GM21717 (cell line): Measurements from ENCODE around the gene DPP8.
"Not testable (repeated sequence)": the region's sequence is repeated elsewhere in the genome, so short reads cannot be mapped to it uniquely, and the experiment has no call there.

Experiments used
- ATAC-seq: cut with Tn5 transposase; IDR thresholded peaks from one replicate; pipeline ENCODE4 v1.9.1; 2021; ENCODE audit warnings: mild to moderate bottlenecking, moderate library complexity; ENCODE audit not compliant: unreplicated experiment

DPP8 gene

DNA sequence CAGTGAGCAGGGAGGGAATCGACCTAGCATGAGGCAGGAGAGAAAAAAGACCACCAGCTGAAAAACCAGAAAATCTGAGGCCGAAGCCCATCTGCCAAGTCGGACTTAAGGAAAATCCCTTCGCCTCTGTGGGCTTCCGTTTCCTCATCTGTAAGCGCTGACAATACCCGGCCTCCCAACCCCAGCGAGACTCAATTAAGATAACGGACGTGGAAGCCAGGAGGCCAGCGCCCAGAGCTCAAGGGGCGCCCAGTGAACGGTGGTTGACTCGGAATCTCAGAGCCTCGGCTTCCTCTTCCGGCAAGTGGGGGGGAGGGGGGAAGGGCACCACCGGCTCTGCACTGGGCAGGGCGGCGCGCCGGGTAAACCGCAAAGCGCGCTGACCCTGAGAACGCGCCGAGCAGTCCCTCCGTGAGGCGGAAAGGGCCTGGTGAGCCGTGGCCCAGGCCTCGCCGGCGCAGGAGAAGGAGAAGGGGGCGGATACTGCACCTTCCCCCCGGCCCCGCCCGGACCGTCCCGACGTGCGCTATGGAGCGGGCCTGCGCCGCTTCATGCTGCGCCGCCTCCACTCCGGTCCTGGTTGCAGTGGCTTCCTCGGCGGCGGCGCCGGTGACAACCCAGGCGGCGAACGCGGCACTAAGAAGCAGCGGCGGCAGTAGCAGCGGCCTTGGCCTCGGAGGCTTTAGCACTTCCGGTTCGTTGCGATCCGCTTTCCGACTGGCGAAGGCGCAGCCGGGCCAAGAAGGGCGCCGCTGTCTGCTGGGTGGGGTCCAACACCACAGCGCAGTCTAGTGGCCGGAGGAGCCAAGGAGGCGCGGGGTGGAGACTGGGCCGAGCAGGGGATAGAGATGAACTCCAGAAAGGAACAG lies at the start of gene DPP8:
Gene DPP8, minus strand, starts transcription at position 693 of the 869 bp plus-strand sequence. CDS start 5,136 bp downstream, outside the sequence.
- ATAC-seq: peak; percentile 90

GRCh38 chr15:65561934-65562333 lies 44.4 kb upstream of the DPP8 start:
- no peak for ATAC-seq

DNA sequence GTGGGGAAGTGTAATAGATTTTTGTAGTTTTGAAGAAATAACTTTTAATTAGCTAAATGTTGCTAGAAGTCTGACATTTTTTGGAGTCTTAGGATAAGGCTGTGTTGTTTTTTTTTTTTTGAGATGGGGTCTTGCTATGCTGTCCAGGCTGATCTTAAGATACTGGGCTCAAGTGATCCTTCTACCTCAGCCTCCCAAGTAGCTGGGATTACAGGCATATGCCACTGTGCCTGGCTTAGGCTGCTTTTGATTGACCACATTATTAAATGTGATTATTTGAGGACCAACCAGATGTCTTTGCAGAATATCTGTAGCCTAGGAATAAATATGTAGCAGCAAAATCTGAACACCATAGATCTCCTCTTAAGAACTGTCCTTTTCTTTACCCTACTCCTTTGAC lies 42.5 kb upstream of the DPP8 start:
- ATAC-seq: no peak

DNA sequence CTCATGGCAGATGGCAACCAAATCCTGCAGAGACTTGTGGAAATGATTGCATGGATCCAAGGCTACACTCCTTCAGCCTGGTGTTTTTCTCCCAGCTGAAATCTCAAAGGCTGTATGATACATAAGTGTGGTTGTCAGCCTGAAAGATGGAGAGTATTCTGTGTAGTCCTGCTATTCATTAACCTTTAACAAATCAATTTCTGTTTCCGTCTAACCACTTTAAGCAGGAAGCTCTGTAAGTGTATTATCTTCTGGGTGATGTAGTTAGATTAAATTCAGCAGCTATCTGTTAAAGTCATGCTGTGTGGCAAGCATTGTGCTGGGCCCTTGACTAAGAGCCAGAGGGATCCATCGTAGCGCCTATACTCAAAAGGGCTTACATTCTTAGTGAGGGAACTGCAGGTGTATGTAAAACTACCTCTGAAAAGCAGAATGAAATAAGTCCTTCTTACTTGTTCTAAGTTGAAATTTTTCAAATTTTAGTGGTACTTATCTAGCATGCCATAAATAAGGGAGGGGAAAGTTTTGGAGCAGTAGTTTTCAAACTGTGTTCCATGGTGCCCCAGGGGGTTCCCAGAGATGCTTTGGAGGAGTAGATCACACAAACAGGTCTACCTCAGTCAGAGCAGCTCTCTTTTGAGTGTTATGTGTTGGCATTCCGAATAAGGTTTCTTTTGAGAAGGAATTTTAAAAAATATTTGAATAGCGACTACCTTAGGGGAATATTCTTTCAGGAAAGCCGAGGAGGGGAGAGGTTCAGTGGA lies 41.7 kb upstream of the DPP8 start:
- ATAC-seq: no peak

- no peak for ATAC-seq
Observed at GRCh38 chr15:65558336-65558735, 40.8 kb upstream of the DPP8 start.

DNA sequence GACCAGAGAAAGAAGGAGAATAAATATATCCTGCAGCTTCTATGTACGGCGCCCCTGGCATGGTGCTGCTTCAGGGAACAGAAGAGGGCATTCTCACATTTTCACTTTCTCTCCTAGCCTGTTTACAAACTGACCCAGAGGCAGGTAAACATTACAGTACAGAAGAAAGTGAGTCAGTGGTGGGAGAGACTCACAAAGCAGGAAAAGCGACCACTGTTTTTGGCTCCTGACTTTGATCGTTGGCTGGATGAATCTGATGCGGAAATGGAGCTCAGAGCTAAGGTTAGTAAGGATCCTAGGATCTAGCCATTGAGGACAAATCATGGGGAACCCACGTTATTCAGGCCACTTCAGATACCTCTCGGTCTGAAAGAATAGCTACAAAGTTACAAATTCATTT lies 39.1 kb upstream of the DPP8 start:
- ATAC-seq: no peak

GRCh38 chr15:65553691-65554090 lies 36.2 kb upstream of the DPP8 start:
- ATAC-seq: no peak

DNA sequence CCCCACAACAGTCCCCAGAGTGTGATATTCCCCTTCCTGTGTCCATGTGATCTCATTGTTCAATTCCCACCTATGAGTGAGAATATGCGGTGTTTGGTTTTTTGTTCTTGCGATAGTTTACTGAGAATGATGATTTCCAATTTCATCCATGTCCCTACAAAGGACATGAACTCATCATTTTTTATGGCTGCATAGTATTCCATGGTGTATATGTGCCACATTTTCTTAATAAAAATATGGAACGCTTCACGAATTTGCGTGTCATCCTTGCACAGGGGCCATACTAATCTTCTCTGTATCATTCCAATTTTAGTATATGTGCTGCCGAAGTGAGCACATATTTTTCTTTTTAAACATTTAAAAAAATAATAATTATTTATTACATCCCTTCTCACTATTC lies 35.4 kb upstream of the DPP8 start:
- ATAC-seq: not testable (repeated sequence)

DNA sequence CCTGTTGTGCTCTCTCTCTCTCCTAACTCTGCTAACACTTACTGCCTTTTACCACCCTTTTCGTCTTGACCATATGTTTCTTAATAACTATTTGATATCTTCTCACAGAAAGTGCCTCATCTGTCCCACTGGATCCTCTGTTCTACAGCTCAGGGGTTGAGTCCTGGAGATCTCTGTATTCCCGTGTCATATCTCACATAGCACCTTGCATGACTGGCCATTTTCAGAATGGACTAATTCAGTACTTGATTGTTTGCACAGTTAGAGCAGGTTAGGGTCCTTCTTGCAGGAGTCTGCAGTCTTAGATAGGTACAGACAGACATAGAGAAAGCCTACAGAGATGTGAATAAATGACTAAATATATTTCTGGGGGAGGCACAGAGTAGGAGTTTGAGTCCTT lies 33.7 kb upstream of the DPP8 start:
- no peak for ATAC-seq

GRCh38 chr15:65550681-65551098 lies 33.2 kb upstream of the DPP8 start:
- ATAC-seq: no peak

GRCh38 chr15:65549288-65549687 lies 31.8 kb upstream of the DPP8 start:
- not testable (repeated sequence) for ATAC-seq

- ATAC-seq: no peak
Observed at GRCh38 chr15:65547841-65548240, 30.4 kb upstream of the DPP8 start.

- no peak for ATAC-seq
Observed at GRCh38 chr15:65541231-65541820, 23.8 kb upstream of the DPP8 start.

GRCh38 chr15:65540314-65540713 lies 22.8 kb upstream of the DPP8 start:
- no peak for ATAC-seq

GRCh38 chr15:65535192-65535591 lies 17.7 kb upstream of the DPP8 start:
- ATAC-seq: no peak

- ATAC-seq: no peak
Observed at GRCh38 chr15:65533057-65533756, 15.7 kb upstream of the DPP8 start.

- no peak for ATAC-seq
Observed at GRCh38 chr15:65532738-65533051, 15.2 kb upstream of the DPP8 start.

- peak; percentile 61 for ATAC-seq
Observed at GRCh38 chr15:65530318-65531111, 13.0 kb upstream of the DPP8 start, which contains the start of gene HACD3. TSS of gene HACD3 (plus strand) at chr15:65530463. CDS start at chr15:65530632, 169 bp downstream.

- ATAC-seq: no peak
Observed at GRCh38 chr15:65529762-65530317, 12.4 kb upstream of the DPP8 start.
